ENCODE results near the gene MTA1.

Gene MTA1

GRCh38 chr14:105499256-105500035 lies 79.8 kb downstream of the MTA1 start:
- no peak for DNase-seq (ENCODE audit: low read depth)

- no peak for DNase-seq (ENCODE audit: low read depth)
Measured at GRCh38 chr14:105500036-105500725, 80.6 kb downstream of the MTA1 start.

GRCh38 chr14:105500726-105501101 lies 81.1 kb downstream of the MTA1 start:
- DNase-seq (ENCODE audit: low read depth) = no peak

DNA sequence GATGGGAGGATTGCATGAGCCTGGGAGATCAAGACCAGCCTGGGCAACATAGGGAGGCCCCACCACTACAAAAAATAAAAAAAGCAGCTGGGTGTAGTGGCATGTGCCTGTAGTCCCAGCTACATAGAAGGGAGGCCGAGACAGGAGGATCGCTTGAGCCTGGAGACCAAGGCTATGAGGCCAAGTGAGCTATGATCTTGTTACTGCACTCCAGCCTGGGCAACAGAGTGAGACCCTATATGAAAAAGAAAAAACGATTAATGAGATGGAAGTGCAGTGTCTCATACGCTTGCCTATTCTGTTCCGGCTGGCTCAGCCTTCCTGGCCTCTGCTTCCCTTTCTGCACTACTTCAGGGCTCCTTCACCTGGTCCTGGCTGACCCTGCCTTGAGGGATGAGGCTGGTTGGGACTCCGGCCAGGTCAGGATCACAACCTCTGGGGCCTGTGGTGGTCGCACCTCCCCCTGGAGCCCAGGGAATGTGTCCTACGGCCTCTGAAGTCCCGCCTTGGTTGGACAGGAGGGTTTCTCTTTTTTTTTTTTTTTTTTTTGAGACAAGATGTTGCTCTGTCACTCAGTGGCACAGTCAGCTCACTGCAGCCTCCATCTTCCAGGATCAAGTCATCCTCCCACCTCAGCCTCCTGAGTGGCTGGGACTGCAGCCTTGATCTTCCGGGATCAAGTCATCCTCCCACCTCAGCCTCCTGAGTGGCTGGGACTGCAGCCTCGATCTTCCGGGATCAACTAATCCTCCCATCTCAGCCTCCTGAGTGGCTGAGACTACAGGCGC lies 82.1 kb downstream of the MTA1 start:
- no peak for DNase-seq (ENCODE audit: low read depth)

GRCh38 chr14:105502446-105503295 lies 83.0 kb downstream of the MTA1 start:
- DNase-seq (ENCODE audit: low read depth) = no peak

GRCh38 chr14:105503296-105503640 lies 83.6 kb downstream of the MTA1 start:
- no peak for DNase-seq (ENCODE audit: low read depth)

GRCh38 chr14:105503935-105504692 lies 84.5 kb downstream of the MTA1 start:
- DNase-seq (ENCODE audit: low read depth) = no peak

DNA sequence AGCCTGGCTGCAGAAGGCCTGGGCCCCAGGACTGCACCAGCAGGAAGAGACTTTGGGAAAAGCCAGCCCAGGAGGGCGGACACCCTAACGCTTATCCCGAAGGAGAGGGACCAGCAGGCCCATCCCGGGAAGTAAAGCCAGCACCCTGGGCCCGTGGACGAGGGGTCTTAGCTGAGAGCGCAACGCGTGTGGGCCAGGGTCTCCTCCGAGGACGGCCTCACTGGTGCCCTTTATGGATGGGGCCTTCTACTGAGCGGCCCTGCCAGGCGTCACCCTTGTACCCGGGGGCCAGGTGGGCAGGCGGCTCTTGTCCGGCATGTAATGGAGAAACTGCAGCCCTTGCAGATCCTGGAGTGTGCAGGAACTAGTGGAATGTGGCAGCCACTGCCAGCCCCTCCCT lies 85.5 kb downstream of the MTA1 start:
- no peak for DNase-seq (ENCODE audit: low read depth)

DNA sequence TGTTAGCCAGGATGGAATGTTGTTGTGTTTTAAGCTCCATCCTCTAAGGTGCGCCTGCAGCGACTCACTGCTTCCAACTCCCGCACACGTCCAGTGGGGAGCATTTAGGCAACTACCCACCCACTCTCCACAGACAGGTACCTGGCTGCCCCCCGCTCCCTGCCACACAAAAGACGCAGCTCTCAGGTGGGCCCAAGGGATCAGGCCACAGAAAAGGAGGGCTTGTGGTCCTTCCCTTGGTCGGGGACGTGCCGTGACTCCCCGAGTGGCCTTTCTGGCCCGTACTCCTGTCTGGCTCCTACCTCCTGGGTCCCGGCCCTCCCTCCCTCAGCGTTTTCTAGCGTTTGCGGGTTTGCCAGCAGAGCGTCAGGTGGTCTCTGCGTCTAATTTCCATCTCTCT lies 87.6 kb downstream of the MTA1 start:
- no peak for DNase-seq (ENCODE audit: low read depth)

DNA sequence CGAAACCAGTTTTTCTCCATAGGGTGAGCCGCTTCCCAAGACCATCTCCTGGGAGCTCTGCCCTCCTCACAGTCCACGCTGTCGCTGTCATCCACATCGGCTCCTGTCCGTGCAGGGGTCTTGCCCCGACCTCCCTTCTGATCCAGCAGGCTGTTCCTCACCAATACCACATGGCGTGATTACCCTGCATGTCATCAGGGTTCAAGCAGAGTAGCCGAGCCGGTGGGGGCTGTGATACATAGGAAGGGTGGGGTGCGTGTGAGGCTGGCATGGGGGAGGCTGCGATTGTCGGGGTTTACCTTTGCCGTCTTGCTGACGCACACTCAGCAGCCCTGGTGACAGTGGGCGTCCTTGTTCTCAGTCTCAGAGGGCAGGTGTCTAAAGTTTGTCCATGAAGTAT lies 88.4 kb downstream of the MTA1 start:
- DNase-seq (ENCODE audit: low read depth) = no peak

DNA sequence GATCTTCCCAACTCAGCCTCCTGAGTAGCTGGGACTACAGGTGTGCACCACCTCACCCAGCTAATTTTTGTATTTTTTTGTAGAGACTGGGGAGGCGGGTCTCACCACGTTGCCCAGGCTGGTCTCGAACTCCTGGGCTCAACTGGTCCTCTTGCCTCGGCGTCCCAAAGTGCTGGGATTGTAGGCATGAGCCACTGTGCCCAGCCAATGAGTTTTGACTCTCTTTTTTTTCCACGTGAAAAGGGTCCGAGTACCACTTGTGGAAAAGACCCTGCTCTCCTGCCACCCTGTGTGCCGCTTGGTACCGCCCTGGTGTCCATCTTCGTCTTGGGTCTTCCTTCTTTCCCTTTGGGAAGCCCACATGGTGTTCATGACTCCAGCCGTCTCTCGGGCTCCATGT lies 89.0 kb downstream of the MTA1 start:
- DNase-seq (ENCODE audit: low read depth) = no peak

DNA sequence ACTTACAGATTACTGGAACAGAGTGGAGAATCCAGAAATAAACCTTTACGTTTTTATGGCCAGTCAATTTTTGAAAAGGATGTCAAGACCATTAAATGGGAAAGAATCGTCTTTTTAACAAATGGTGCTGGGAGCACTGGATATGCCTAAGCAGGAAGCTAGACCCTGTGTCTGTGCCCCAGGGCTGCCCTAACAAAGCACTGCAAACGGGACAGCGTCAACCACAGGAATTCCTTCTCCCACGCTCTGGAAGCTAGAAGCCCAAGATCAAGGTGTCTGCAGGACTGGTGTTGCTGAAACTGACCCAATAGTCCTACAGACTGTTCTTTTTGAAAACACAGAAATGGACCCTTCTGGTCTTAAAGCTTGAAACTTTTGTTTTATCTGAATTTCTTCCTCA lies 97.5 kb downstream of the MTA1 start:
- no peak for DNase-seq (ENCODE audit: low read depth)

DNA sequence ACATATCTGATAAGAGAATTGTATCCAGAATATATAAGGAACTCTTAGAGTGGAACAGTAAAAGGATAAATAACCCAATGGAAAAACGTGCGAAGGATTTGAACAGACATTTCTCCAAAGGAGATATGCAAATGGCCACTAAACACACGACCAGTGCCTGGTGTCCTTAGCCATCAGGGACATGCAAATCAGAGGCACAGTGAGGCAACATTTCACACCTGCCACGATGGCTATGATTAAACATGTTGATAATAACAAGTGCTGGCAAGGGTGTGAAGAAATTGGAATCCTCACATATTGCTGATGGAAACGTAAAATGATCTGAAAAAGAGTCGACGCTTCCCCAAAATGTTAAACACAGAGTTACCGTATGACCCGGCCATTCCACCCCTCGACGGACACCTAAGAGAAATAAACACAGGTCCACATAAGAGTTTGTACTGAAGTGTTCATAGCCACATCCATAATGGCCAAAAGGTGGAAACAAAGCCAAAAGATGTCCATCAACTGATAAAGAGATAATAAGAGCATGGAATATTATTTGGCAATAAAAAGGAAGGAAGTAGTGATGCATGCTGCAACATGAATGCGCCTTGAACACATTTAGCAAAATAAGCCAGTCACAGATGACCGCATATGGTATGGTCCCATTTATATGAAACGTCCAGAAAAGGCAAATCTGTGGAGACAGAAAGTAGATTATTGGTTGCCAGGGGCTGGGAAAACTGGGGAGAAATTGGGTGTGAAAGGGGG lies 100.5 kb downstream of the MTA1 start:
- no peak for DNase-seq (ENCODE audit: low read depth)

All from non-pigmented ciliary epithelial cell (primary cell).